Stimulated activated naive B cell treated with anti-CD40 and anti-IgM and Interleukin-4, amounts not matched to agents 10 μg/mL and 1 μg/mL and 100 μg/mL, for 72 hours (primary cell): ENCODE measurements around the gene CEP131.

Source experiments
- ATAC-seq, 2 donors: fragments of 150-1000 bp; cut with Tn5 transposase; replicated peaks; 2 replicates each; pipeline ENCODE4 v1.10.0; 2021; ENCODE audit warnings: moderate library complexity in 1 of 2
- DNase-seq: peaks from one replicate; pipeline ENCODE4 v3.0.0; 2021
- H3K27ac Mint-ChIP-seq: one replicate; pipeline ENCODE4 v1.8.0; 2022; ENCODE audit warnings: mild to moderate bottlenecking, mixed read lengths
- H3K27me3 Mint-ChIP-seq, 2 donors: one replicate each; pipeline ENCODE4 v1.8.0; 2022; ENCODE audit warnings: mixed read lengths in 2 of 2
- H3K36me3 Mint-ChIP-seq, 2 donors: one replicate each; pipeline ENCODE4 v1.8.0; 2022; ENCODE audit warnings: mixed read lengths in 2 of 2, mild to moderate bottlenecking in 1 of 2
- H3K4me1 Mint-ChIP-seq, 2 donors: one replicate each; pipeline ENCODE4 v1.8.0; 2022; ENCODE audit warnings: mixed read lengths in 2 of 2, mild to moderate bottlenecking in 1 of 2
- H3K4me3 Mint-ChIP-seq, 2 donors: one replicate each; pipeline ENCODE4 v1.8.0; 2022; ENCODE audit warnings: mild to moderate bottlenecking in 2 of 2, mixed read lengths in 2 of 2, moderate library complexity in 1 of 2
- H3K9me3 Mint-ChIP-seq, 2 donors: one replicate each; pipeline ENCODE4 v1.8.0; 2022; ENCODE audit warnings: mixed read lengths in 2 of 2, mild to moderate bottlenecking in 1 of 2

CEP131 gene

GRCh38 chr17:81257533-81257932, 34.8 kb upstream of the CEP131 start:
- H3K4me1 Mint-ChIP-seq = peaks cover 12 to 13% of the 10 kb centered on the region in 2 donors
- peaks cover 28 to 30% of the 10 kb centered on the region in 2 donors for H3K36me3 Mint-ChIP-seq
- H3K9me3 Mint-ChIP-seq = no peaks in the 10 kb centered on the region
- H3K27me3 Mint-ChIP-seq = no peaks in the 10 kb centered on the region
- no peak overlapping the region for H3K4me3 Mint-ChIP-seq
- ATAC-seq (no peak), DNase-seq (no peak)
- peak overlapping the region; percentile 9 for H3K27ac Mint-ChIP-seq

- peaks cover 29 to 30% of the 10 kb centered on the region in 2 donors for H3K36me3 Mint-ChIP-seq
- H3K9me3 Mint-ChIP-seq = no peaks in the 10 kb centered on the region
- H3K27me3 Mint-ChIP-seq = no peaks in the 10 kb centered on the region
- H3K4me1 Mint-ChIP-seq = peaks cover 12 to 19% of the 10 kb centered on the region in 2 donors
- no peak overlapping the region for H3K4me3 Mint-ChIP-seq
- no peak overlapping the region for H3K27ac Mint-ChIP-seq
- no peak for DNase-seq
- ATAC-seq = peak in 1 of 2 donors; percentile 16
Measured at GRCh38 chr17:81256616-81257015, 33.9 kb upstream of the CEP131 start.

DNA sequence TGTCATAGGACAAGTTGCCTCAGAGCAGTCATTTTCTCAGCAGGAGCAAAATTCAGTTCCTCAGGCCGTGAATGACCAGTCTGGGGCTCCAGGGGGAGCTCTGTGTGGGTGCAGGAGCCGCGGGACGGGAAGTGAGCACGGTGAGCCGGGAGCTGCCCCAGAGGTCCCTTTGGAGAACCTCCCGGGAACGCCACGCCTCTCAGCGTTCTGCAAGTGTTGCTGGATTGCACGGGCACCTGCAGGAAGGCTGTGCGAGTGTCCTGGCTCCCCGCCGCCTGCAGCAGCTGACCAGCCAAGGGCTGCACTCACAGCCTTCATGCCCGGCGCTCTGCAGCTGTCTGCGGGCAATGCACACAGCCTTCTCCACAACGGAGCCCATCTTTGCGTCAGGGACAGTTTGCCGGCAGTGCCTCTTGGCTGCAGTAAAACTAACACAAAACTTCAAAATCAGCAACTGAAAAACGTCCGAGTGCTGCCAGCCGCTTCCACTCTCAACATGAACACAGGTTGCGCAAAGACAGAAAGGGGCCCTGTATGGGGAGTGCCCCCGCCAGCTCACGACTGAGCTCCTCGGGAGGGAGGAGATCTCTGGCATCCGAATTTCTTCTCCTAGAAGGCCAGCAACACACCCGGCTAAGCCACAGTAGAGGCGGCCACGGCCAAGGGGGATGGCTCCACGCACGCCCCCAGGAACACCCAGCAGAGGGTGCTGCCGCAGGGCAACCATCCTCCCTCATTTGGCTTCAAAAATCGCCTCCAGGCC, 32.4 kb upstream of the CEP131 start:
- no peak overlapping the region for H3K4me3 Mint-ChIP-seq
- H3K9me3 Mint-ChIP-seq = no peaks in the 10 kb centered on the region
- H3K27ac Mint-ChIP-seq = no peak overlapping the region
- no peaks in the 10 kb centered on the region for H3K27me3 Mint-ChIP-seq
- H3K4me1 Mint-ChIP-seq = peaks cover 14 to 19% of the 10 kb centered on the region in 2 donors
- no peak for DNase-seq
- no peak for ATAC-seq
- H3K36me3 Mint-ChIP-seq = peaks cover 29 to 30% of the 10 kb centered on the region in 2 donors

- H3K27ac Mint-ChIP-seq = peak overlapping the region; percentile 65
- peaks cover 14 to 19% of the 10 kb centered on the region in 2 donors for H3K4me1 Mint-ChIP-seq
- ATAC-seq (peak; percentile 73 to 76), DNase-seq (no peak)
- H3K27me3 Mint-ChIP-seq = no peaks in the 10 kb centered on the region
- no peak overlapping the region for H3K4me3 Mint-ChIP-seq
- no peaks in the 10 kb centered on the region for H3K9me3 Mint-ChIP-seq
- peaks cover 31 to 33% of the 10 kb centered on the region in 2 donors for H3K36me3 Mint-ChIP-seq
Measured at GRCh38 chr17:81253358-81254131, 30.8 kb upstream of the CEP131 start.

GRCh38 chr17:81252987-81253329, 30.2 kb upstream of the CEP131 start:
- no peaks in the 10 kb centered on the region for H3K9me3 Mint-ChIP-seq
- no peak for DNase-seq
- ATAC-seq = no peak
- peaks cover 14 to 19% of the 10 kb centered on the region in 2 donors for H3K4me1 Mint-ChIP-seq
- H3K36me3 Mint-ChIP-seq = peaks cover 35 to 39% of the 10 kb centered on the region in 2 donors
- no peaks in the 10 kb centered on the region for H3K27me3 Mint-ChIP-seq
- peak overlapping the region; percentile 65 for H3K27ac Mint-ChIP-seq
- H3K4me3 Mint-ChIP-seq = no peak overlapping the region

GRCh38 chr17:81252326-81252986, 29.7 kb upstream of the CEP131 start:
- Mint-ChIP-seq H3K9me3 (no peaks in the 10 kb centered on the region), H3K27me3 (no peaks in the 10 kb centered on the region), H3K27ac (no peak overlapping the region), H3K4me1 (peaks cover 14 to 19% of the 10 kb centered on the region in 2 donors), H3K4me3 (peak overlapping the region in 1 of 2 donors; percentile 25), H3K36me3 (peaks cover 35 to 38% of the 10 kb centered on the region in 2 donors)
- ATAC-seq (no peak), DNase-seq (no peak)

- no peak for DNase-seq
- Mint-ChIP-seq H3K4me3 (no peak overlapping the region), H3K9me3 (no peaks in the 10 kb centered on the region), H3K36me3 (peaks cover 40 to 41% of the 10 kb centered on the region in 2 donors), H3K27ac (no peak overlapping the region), H3K27me3 (no peaks in the 10 kb centered on the region), H3K4me1 (peaks cover 13 to 19% of the 10 kb centered on the region in 2 donors)
- no peak for ATAC-seq
Measured at GRCh38 chr17:81251709-81252301, 29.0 kb upstream of the CEP131 start.

DNA sequence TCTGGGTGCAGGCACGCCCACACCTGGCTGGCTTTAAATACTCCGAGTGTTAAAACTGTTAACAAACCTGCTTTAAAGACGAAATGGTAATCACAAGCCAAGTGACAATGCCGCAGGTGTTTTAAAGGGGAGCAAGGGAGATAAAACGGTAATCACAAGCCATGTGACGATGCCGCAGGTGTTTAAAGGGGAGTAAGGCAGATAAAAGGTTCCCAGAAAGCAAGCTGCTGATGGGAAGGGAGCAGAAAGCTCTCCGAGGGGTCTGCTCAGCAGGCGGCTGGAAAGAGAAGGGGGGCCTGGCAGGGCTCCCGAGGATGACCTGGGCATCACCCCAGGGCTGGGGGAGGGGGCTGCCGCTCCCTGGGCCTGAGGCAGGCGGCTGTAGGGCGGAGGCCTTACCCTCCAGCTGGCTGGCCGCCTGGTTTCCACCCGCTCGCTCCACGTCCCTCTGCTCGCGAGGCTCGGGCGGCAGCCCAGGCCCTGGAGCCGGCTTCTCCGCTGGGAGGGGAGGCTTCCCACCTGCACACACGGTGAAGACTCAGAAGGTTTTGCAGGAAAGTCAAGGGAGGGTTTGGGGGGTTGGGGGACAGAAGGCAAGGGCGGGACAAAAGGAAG, 28.4 kb upstream of the CEP131 start:
- ATAC-seq = no peak
- no peak for DNase-seq
- Mint-ChIP-seq H3K4me3 (no peak overlapping the region), H3K27ac (no peak overlapping the region), H3K9me3 (no peaks in the 10 kb centered on the region), H3K36me3 (peaks cover 42 to 43% of the 10 kb centered on the region in 2 donors), H3K4me1 (peaks cover 13 to 19% of the 10 kb centered on the region in 2 donors), H3K27me3 (no peaks in the 10 kb centered on the region)

GRCh38 chr17:81250286-81251093, 27.7 kb upstream of the CEP131 start:
- ATAC-seq (no peak), DNase-seq (no peak)
- H3K27ac Mint-ChIP-seq = no peak overlapping the region
- H3K9me3 Mint-ChIP-seq = no peaks in the 10 kb centered on the region
- no peaks in the 10 kb centered on the region for H3K27me3 Mint-ChIP-seq
- H3K4me3 Mint-ChIP-seq = no peak overlapping the region
- peaks cover 13 to 19% of the 10 kb centered on the region in 2 donors for H3K4me1 Mint-ChIP-seq
- peaks cover 41 to 43% of the 10 kb centered on the region in 2 donors for H3K36me3 Mint-ChIP-seq

- no peak for DNase-seq
- Mint-ChIP-seq H3K27ac (peak overlapping the region; percentile 42), H3K4me3 (no peak overlapping the region), H3K4me1 (peaks cover 19 to 27% of the 10 kb centered on the region in 2 donors), H3K27me3 (no peaks in the 10 kb centered on the region), H3K9me3 (no peaks in the 10 kb centered on the region), H3K36me3 (peaks cover 43 to 51% of the 10 kb centered on the region in 2 donors)
- no peak for ATAC-seq
Measured at GRCh38 chr17:81249223-81250040, 26.7 kb upstream of the CEP131 start.

- ATAC-seq (no peak), DNase-seq (no peak)
- Mint-ChIP-seq H3K4me1 (peaks cover 15 to 22% of the 10 kb centered on the region in 2 donors), H3K36me3 (peaks cover 42 to 47% of the 10 kb centered on the region in 2 donors), H3K9me3 (no peaks in the 10 kb centered on the region), H3K27me3 (no peaks in the 10 kb centered on the region), H3K4me3 (no peak overlapping the region), H3K27ac (no peak overlapping the region)
Measured at GRCh38 chr17:81248649-81249048, 25.9 kb upstream of the CEP131 start.

GRCh38 chr17:81247339-81247990, 24.7 kb upstream of the CEP131 start:
- H3K27ac Mint-ChIP-seq = peak overlapping the region; percentile 79
- peaks cover 9 to 13% of the 10 kb centered on the region in 2 donors for H3K4me1 Mint-ChIP-seq

More at GRCh38 chr17:81247339-81247990, 24.7 kb upstream of the CEP131 start:
- DNase-seq (no peak), ATAC-seq (no peak)
- Mint-ChIP-seq H3K27me3 (no peaks in the 10 kb centered on the region), H3K4me3 (peak overlapping the region in 1 of 2 donors; percentile 29), H3K36me3 (peaks cover 34 to 38% of the 10 kb centered on the region in 2 donors), H3K9me3 (no peaks in the 10 kb centered on the region)
